Measurements from ENCODE around the gene LSS. TPM values are rescaled to one million over a fixed set of nuclear protein-coding genes. Genes with fewer than 3 reads are reported as not detected.
A peak's percentile ranks its signal among the peaks of the same experiment; 100 is the strongest.

The LSS gene
- total and polyA plus RNA-seq, 2 of the 4 experiments (the other 2 are of a cell fraction) = 43.4 to 58.1 TPM

DNA sequence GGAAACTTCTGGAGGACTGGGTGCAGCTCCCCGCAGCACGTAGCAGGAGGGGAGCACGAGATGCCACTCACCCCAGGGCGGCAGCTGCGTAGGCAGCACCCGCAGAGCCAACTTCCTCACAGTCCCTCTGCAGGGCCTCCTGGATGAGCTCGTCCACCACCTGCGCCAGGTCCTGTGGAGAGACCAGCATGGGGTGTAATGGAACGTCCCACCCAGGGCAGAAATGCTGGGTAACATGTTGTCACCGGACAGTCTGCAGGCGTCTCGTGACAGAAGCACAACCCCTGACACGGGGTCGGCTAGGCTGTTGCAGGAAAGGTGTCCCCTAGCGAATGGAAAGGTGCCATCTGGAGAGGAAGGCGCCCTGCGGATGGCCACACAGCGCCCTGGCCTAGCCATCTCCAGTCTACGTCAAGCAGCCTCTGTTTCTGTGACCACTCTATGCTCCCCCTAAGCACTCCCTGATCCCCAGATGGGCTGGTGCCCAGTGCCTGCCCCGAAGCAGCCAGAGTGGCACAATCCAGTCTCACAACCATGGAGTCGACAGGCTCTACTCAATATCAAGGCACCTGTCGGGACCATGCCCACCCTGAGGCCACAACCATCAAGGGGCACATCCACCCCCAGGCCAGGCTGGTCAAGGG lies 35.6 kb upstream of the LSS start:
- Histone ChIP-seq H2AFZ (replicated peaks; ENCODE audit: low read length, poor library complexity) (peak overlapping the region; percentile 32), H3K9ac (ENCODE audit: low read depth, low read length) (no peak overlapping the region), H3K4me3 (ENCODE audit: insufficient read depth, low read depth, low read length) (no peak overlapping the region), H3K4me1 (ENCODE audit: control insufficient read depth, insufficient read depth, low read length) (no peaks in the 10 kb centered on the region), H3K18ac (ENCODE audit: low read depth, low read length) (no peak overlapping the region), H4K8ac (ENCODE audit: low read depth in 2 of 2, low read length in 2 of 2) (no peak overlapping the region), H2BK15ac (ENCODE audit: low read depth, low read length) (no peak overlapping the region), H4K91ac (ENCODE audit: insufficient read depth, low read depth, low read length) (no peak overlapping the region), H3K4me2 (ENCODE audit: low read depth, low read length) (no peak overlapping the region), H3K36me3 (ENCODE audit: control insufficient read depth, insufficient read depth, low read length) (peaks cover 62% of the 10 kb centered on the region), H2BK5ac (ENCODE audit: low read depth, low read length, poor library complexity, severe bottlenecking) (no peak overlapping the region), H3K27me3 (ENCODE audit: control insufficient read depth, insufficient read depth, low read length) (no peaks in the 10 kb centered on the region), H4K5ac (ENCODE audit: low read depth, low read length) (no peak overlapping the region), H3K9me1 (ENCODE audit: insufficient read depth, low read length) (no peaks in the 10 kb centered on the region), H3K56ac (ENCODE audit: extremely low read depth, insufficient read depth, low read length) (no peak overlapping the region), H3K79me1 (ENCODE audit: low read depth in 1 of 2, low read length in 2 of 2) (peaks cover 9 to 22% of the 10 kb centered on the region in 2 experiments), H3K14ac (replicated peaks; ENCODE audit: low read depth, low read length) (no peak overlapping the region), H2BK120ac (ENCODE audit: low read depth, low read length) (no peak overlapping the region), H4K20me1 (ENCODE audit: insufficient read depth, low read length) (peaks cover 10% of the 10 kb centered on the region; the same call in 1 of the 2 replicates), H2BK20ac (ENCODE audit: low read depth, low read length) (no peak overlapping the region), H3K27ac (ENCODE audit: insufficient read depth, low read length) (no peak overlapping the region), H2AK9ac (replicated peaks; ENCODE audit: low read depth, low read length, poor library complexity) (no peak overlapping the region), H3K23ac (ENCODE audit: low read depth, low read length) (no peak overlapping the region), H2AK5ac (ENCODE audit: low read depth, low read length) (no peak overlapping the region), H3K9me3 (ENCODE audit: control insufficient read depth, insufficient read depth, low read length) (no peaks in the 10 kb centered on the region), H3K4ac (ENCODE audit: low read depth, low read length) (no peak overlapping the region)
- DNase-seq (no peak), ATAC-seq (ENCODE audit: low read depth) (no peak)
- BruUV-seq (replicated peaks) = no TSS peak
- dilution Hi-C loops (cut with HindIII; ENCODE audit: low sequenced_read_pairs, unreplicated experiment) = no loop called here
- intact Hi-C loops (cut with micrococcal nuclease) = no loop called here
- in situ Hi-C loops (cut with MboI; ENCODE audit: low sequenced_read_pairs) = no loop called here
- no peak for TF ChIP-seq POLR2A (IDR thresholded peaks at IDR 0.05; ENCODE audit: low read depth, low read length)
- TF ChIP-seq, protein P1, sequence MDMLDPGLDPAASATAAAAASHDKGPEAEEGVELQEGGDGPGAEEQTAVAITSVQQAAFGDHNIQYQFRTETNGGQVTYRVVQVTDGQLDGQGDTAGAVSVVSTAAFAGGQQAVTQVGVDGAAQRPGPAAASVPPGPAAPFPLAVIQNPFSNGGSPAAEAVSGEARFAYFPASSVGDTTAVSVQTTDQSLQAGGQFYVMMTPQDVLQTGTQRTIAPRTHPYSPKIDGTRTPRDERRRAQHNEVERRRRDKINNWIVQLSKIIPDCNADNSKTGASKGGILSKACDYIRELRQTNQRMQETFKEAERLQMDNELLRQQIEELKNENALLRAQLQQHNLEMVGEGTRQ (IDR thresholded peaks at IDR 0.05; ENCODE audit: low read depth, low read length) = no peak
- no peak for TF ChIP-seq RAD21 (IDR thresholded peaks at IDR 0.05; ENCODE audit: low read length)
- no peak for TF ChIP-seq MAZ (IDR thresholded peaks at IDR 0.05; ENCODE audit: borderline replicate concordance, low read depth, low read length)
- no peak for TF ChIP-seq MXI1 (IDR thresholded peaks at IDR 0.05; ENCODE audit: borderline replicate concordance, low read depth, low read length)
- TF ChIP-seq FOS (IDR thresholded peaks at IDR 0.05; ENCODE audit: low read depth, low read length) = no peak
- no peak for TF ChIP-seq RFX5 (IDR thresholded peaks at IDR 0.05; ENCODE audit: low read depth, low read length)
- no peak for TF ChIP-seq CHD1 (IDR thresholded peaks at IDR 0.05; ENCODE audit: low read depth, low read length)
- TF ChIP-seq CEBPB (IDR thresholded peaks at IDR 0.05; ENCODE audit: low read depth, low read length) = no peak
- ChIA-PET POLR2A (ENCODE audit: unreplicated experiment) (no interaction called here), CTCF (no interaction called here)
- 97% methylated on average over 11 of the region's 22 CpGs; no CpG with 5 or more reads in 1 of the 2 experiments for WGBS, 2 experiments (ENCODE audit: extremely low coverage in 2 of 2, insufficient read length in 1 of 2)
